ENCODE data around the gene NPAS1.
"Not testable (repeated sequence)": the region's sequence is repeated elsewhere in the genome, so short reads cannot be mapped to it uniquely, and the experiment has no call there.

NPAS1 gene

GRCh38 chr19:47044946-47045866 lies 25.6 kb downstream of the NPAS1 start:
- no peak overlapping the region for H3K4me3 ChIP-seq (ENCODE audit: low read depth, low read length)
- no peak for TF ChIP-seq CTCF (IDR thresholded peaks at IDR 0.05; ENCODE audit: low read depth, low read length)
- no peak for DNase-seq (ENCODE audit: low read depth, low spot score)
- in situ Hi-C loops (cut with HindIII; ENCODE audit: low sequenced_read_pairs): no loop called here

- H3K4me3 ChIP-seq (ENCODE audit: low read depth, low read length): no peak overlapping the region
- no peak for DNase-seq (ENCODE audit: low read depth, low spot score)
- in situ Hi-C loops (cut with HindIII; ENCODE audit: low sequenced_read_pairs): no loop called here
- TF ChIP-seq CTCF (IDR thresholded peaks at IDR 0.05; ENCODE audit: low read depth, low read length): no peak
Observed at GRCh38 chr19:47045867-47046470, 26.3 kb downstream of the NPAS1 start.

GRCh38 chr19:47047272-47047762 lies 27.7 kb downstream of the NPAS1 start:
- H3K4me3 ChIP-seq (ENCODE audit: low read depth, low read length): peak overlapping the region; percentile 73
- in situ Hi-C loops (cut with HindIII; ENCODE audit: low sequenced_read_pairs): no loop called here
- no peak for DNase-seq (ENCODE audit: low read depth, low spot score)
- TF ChIP-seq CTCF (IDR thresholded peaks at IDR 0.05; ENCODE audit: low read depth, low read length): no peak

GRCh38 chr19:47047763-47048405 lies 28.2 kb downstream of the NPAS1 start:
- in situ Hi-C loops (cut with HindIII; ENCODE audit: low sequenced_read_pairs): no loop called here
- H3K4me3 ChIP-seq (ENCODE audit: low read depth, low read length): peak overlapping the region; percentile 73
- DNase-seq (ENCODE audit: low read depth, low spot score): peak; percentile 90
- TF ChIP-seq CTCF (IDR thresholded peaks at IDR 0.05; ENCODE audit: low read depth, low read length): no peak

- DNase-seq (ENCODE audit: low read depth, low spot score): peak; percentile 19
- in situ Hi-C loops (cut with HindIII; ENCODE audit: low sequenced_read_pairs): no loop called here
- no peak overlapping the region for H3K4me3 ChIP-seq (ENCODE audit: low read depth, low read length)
- no peak for TF ChIP-seq CTCF (IDR thresholded peaks at IDR 0.05; ENCODE audit: low read depth, low read length)
Observed at GRCh38 chr19:47049307-47049700, 29.7 kb downstream of the NPAS1 start.

GRCh38 chr19:47050562-47050961 lies 30.9 kb downstream of the NPAS1 start:
- in situ Hi-C loops (cut with HindIII; ENCODE audit: low sequenced_read_pairs); DNase-seq (ENCODE audit: low read depth, low spot score); H3K4me3 ChIP-seq (ENCODE audit: low read depth, low read length): not testable (repeated sequence)
